GM12878 (cell line): ENCODE measurements around the gene CCNL1. TPM values are rescaled to one million over a fixed set of nuclear protein-coding genes. Genes with fewer than 3 reads are reported as not detected.

Experiments used
- BCL11A ChIP-seq: IDR thresholded peaks from 2 replicates; pipeline ENCODE4 v1.6.1; 2011; ENCODE audit warnings: low read depth, low read length
- BHLHE40 ChIP-seq, 2 experiments: fragments of 450-650 bp in 1 of 2; IDR thresholded peaks; 2 replicates each; pipeline ENCODE4 v1.6.1; 2011 to 2017; ENCODE audit warnings: low read depth in 2 of 2, borderline replicate concordance in 1 of 2, improper control_type of control experiment in 1 of 2, low read length in 1 of 2, mild to moderate bottlenecking in 1 of 2
- CBFB ChIP-seq: IDR thresholded peaks from 2 replicates; pipeline ENCODE4 v1.6.1; 2016; ENCODE audit warnings: antibody characterized with exemption, low read depth
- CHD1 ChIP-seq: IDR thresholded peaks from 2 replicates; pipeline ENCODE4 v1.6.1; 2012; ENCODE audit warnings: low read depth, low read length, improper control_type of control experiment
- DPF2 ChIP-seq: fragments of 450-650 bp; IDR thresholded peaks from 2 replicates; pipeline ENCODE4 v1.6.1; 2017; ENCODE audit warnings: mild to moderate bottlenecking
- EGR1 ChIP-seq, 2 experiments: IDR thresholded peaks; 1 replicate in 1 of 2; 2 replicates in 1 of 2; pipeline ENCODE4 v1.6.1; 2011 to 2012; ENCODE audit warnings: low read depth in 2 of 2, low read length in 2 of 2, borderline replicate concordance in 1 of 2, mild to moderate bottlenecking in 1 of 2, moderate library complexity in 1 of 2
- ELK1 ChIP-seq: IDR thresholded peaks from 2 replicates; pipeline ENCODE4 v1.6.1; 2012; ENCODE audit warnings: low read depth, low read length, improper control_type of control experiment
- IKZF1 ChIP-seq: fragments of 450-650 bp; conservative IDR thresholded peaks from 2 replicates; pipeline ENCODE4 v1.6.1; 2017; ENCODE audit warnings: antibody characterized with exemption, mild to moderate bottlenecking
- IKZF2 ChIP-seq, 2 experiments: fragments of 450-650 bp; IDR thresholded peaks; 2 replicates each; pipeline ENCODE4 v1.6.1; 2017; ENCODE audit warnings: mild to moderate bottlenecking in 2 of 2, moderate library complexity in 2 of 2
- JUNB ChIP-seq: IDR thresholded peaks from 2 replicates; pipeline ENCODE4 v1.6.1; 2016; ENCODE audit warnings: antibody characterized with exemption, mild to moderate bottlenecking
- KAT2A ChIP-seq: conservative IDR thresholded peaks from 2 replicates; pipeline ENCODE4 v1.6.1; 2011; ENCODE audit warnings: low read depth, low read length; ENCODE audit not compliant: control insufficient read depth
- KDM1A ChIP-seq: fragments of 200-600 bp; sonication (generic); IDR thresholded peaks from 2 replicates; pipeline ENCODE4 v1.6.1; 2016; ENCODE audit warnings: borderline replicate concordance
- MXI1 ChIP-seq: fragments of 150-350 bp; IDR thresholded peaks from 2 replicates; pipeline ENCODE4 v1.6.1; 2011; ENCODE audit warnings: low read depth, mild to moderate bottlenecking, inconsistent platforms, low read length, improper control_type of control experiment
- NBN ChIP-seq: fragments of 450-650 bp; IDR thresholded peaks from 2 replicates; pipeline ENCODE4 v1.6.1; 2016
- NR2F1 ChIP-seq: fragments of 450-650 bp; conservative IDR thresholded peaks from 2 replicates; pipeline ENCODE4 v1.6.1; 2017; ENCODE audit warnings: mild to moderate bottlenecking
- PKNOX1 ChIP-seq: fragments of 450-650 bp; IDR thresholded peaks from 2 replicates; pipeline ENCODE4 v1.6.1; 2016; ENCODE audit warnings: mild to moderate bottlenecking
- RAD51 ChIP-seq: fragments of 450-650 bp; IDR thresholded peaks from 2 replicates; pipeline ENCODE4 v1.6.1; 2016; ENCODE audit warnings: moderate library complexity, mild to moderate bottlenecking, inconsistent platforms
- RCOR1 ChIP-seq: conservative IDR thresholded peaks from 2 replicates; pipeline ENCODE4 v1.6.1; 2012; ENCODE audit warnings: low read depth, low read length, improper control_type of control experiment
- SREBF1 ChIP-seq: IDR thresholded peaks from 2 replicates; pipeline ENCODE4 v1.6.1; 2012; ENCODE audit warnings: mild to moderate bottlenecking, low read length
- STAT1 ChIP-seq: fragments of 450-650 bp; conservative IDR thresholded peaks from 2 replicates; pipeline ENCODE4 v1.6.1; 2014; ENCODE audit warnings: antibody characterized with exemption, mild to moderate bottlenecking
- ZNF207 ChIP-seq: fragments of 450-650 bp; IDR thresholded peaks from 2 replicates; pipeline ENCODE4 v1.6.1; 2014; ENCODE audit warnings: antibody characterized with exemption, mild to moderate bottlenecking, borderline replicate concordance
- polyA plus RNA-seq, 11 experiments: library from polyadenylated mRNA; depleted of rRNA in 4 of 11; unstranded in 6 of 11; stranded (reverse) in 5 of 11; fragments of >200 nt; fragmentation: Nextera tagmentation in 4 of 11; fragmentation: Illumina TruSeq in 1 of 11; extraction: Ambion mirVana in 4 of 11; extraction: Trizol in 1 of 11; gene quantifications; 1 replicate in 1 of 11; 2 replicates in 10 of 11; pipeline versions ENCODE4 v1.2.1 to v1.2.3, GENCODE V29; 2011 to 2016; ENCODE audit warnings: inconsistent platforms in 2 of 11, missing spikeins in 2 of 11, low read depth in 1 of 11
- total RNA-seq, 4 experiments: library from RNA; depleted of rRNA in 3 of 4; stranded (reverse); fragments of >200 nt in 3 of 4; fragmentation: Illumina TruSeq in 1 of 4; extraction: Trizol in 1 of 4; gene quantifications; 2 replicates each; pipeline versions ENCODE4 v1.2.1 to v1.2.3, GENCODE V29; 2013 to 2021

Gene CCNL1
- total and polyA plus RNA-seq, 10 of the 15 experiments (the other 5 are each of a cell fraction or from before 2014, with no cell fraction given): 22.2 to 174 (median 115) TPM

GRCh38 chr3:157174649-157175498 is 14.9 kb upstream of the CCNL1 start (continued):
- TF ChIP-seq EGR1 (IDR thresholded peaks at IDR 0.05; ENCODE audit: borderline replicate concordance in 1 of 2, low read depth in 2 of 2, low read length in 2 of 2) (peak; percentile 53 to 77; a peak in 2 of 3 replicates), NR2F1 (peak; percentile 84), ZNF207 (no peak), BHLHE40 (IDR thresholded peaks at IDR 0.05; ENCODE audit: borderline replicate concordance in 1 of 2, low read depth in 2 of 2, low read length in 1 of 2) (peak; percentile 64 to 79), RAD51 (0 out of 2 replicates have a peak, but pooled peaks have one; percentile 10), KDM1A (no peak), RCOR1 (no peak), MXI1 (peak; percentile 97), KAT2A (no peak), CBFB (peak; percentile 92), IKZF2 (IDR thresholded peaks at IDR 0.05) (peak; percentile 60 to 77), CHD1 (peak; percentile 73), NBN (peak; percentile 94), IKZF1 (peak; percentile 98), PKNOX1 (no peak; the same call in 1 of the 2 replicates), BCL11A (peak; percentile 44; the same call in 1 of the 2 replicates), ELK1 (peak; percentile 88), STAT1 (no peak; the same call in 1 of the 2 replicates), DPF2 (peak; percentile 48; the same call in 1 of the 2 replicates), JUNB (peak; percentile 39; the same call in 1 of the 2 replicates), SREBF1 (no peak)
